Activated CD4-positive, alpha-beta T cell treated with anti-CD3 and anti-CD28 coated beads for 36 hours (primary cell): Measurements from ENCODE around the gene RBBP5. TPM values are rescaled to one million over a fixed set of nuclear protein-coding genes. Genes with fewer than 3 reads are reported as not detected.

Experiments
- ATAC-seq: fragments of 200-7000 bp; cut with Tn5 transposase; one replicate; pipeline ENCODE4 v1.10.0; 2021; ENCODE audit warnings: mild to moderate bottlenecking, moderate library complexity
- CTCF ChIA-PET: fragments of 350-600 bp; sonication (Branson Sonifier 250); formaldehyde crosslinking; loops from one replicate; lab custom pipeline; 2021; ENCODE audit warnings: antibody characterized with exemption; lab: Charles Lee
- POLR2A ChIA-PET: fragments of 350-600 bp; sonication (Branson Sonifier 250); formaldehyde crosslinking; loops from one replicate; lab custom pipeline; 2021; ENCODE audit warnings: antibody characterized with exemption, inconsistent platforms; lab: Charles Lee
- DNase-seq: peaks from one replicate; pipeline ENCODE4 v3.0.0-alpha.2; 2020
- H3K27ac Mint-ChIP-seq: one replicate; pipeline ENCODE4 v1.8.0; 2021; ENCODE audit warnings: mixed read lengths
- H3K27me3 Mint-ChIP-seq: one replicate; pipeline ENCODE4 v1.8.0; 2021; ENCODE audit warnings: mixed read lengths
- H3K36me3 Mint-ChIP-seq: one replicate; pipeline ENCODE4 v1.8.0; 2021; ENCODE audit warnings: low read depth, mixed read lengths
- H3K4me1 Mint-ChIP-seq: one replicate; pipeline ENCODE4 v1.8.0; 2021; ENCODE audit warnings: mixed read lengths
- H3K4me3 Mint-ChIP-seq: one replicate; pipeline ENCODE4 v1.8.0; 2021; ENCODE audit warnings: mild to moderate bottlenecking, moderate library complexity, mixed read lengths
- H3K9me3 Mint-ChIP-seq: one replicate; pipeline ENCODE4 v1.8.0; 2021; ENCODE audit warnings: low read depth, mixed read lengths
- intact Hi-C, 2 experiments: fragments of 100-400 bp; cut with DNase I in 1 of 2; cut with micrococcal nuclease in 1 of 2; formaldehyde crosslinking; loops; one replicate each; pipeline versions ENCODE4 v1.14.2 to v1.15.1; 2022 to 2024; cut with DNase I, micrococcal nuclease
- total RNA-seq, 2 experiments: library from RNA; stranded (reverse); gene quantifications; one replicate each; pipeline ENCODE4 v1.2.3, GENCODE V29; 2021

Gene RBBP5
- total RNA-seq, 2 experiments from 2014 or later, result 23.1 to 24.3 TPM

DNA sequence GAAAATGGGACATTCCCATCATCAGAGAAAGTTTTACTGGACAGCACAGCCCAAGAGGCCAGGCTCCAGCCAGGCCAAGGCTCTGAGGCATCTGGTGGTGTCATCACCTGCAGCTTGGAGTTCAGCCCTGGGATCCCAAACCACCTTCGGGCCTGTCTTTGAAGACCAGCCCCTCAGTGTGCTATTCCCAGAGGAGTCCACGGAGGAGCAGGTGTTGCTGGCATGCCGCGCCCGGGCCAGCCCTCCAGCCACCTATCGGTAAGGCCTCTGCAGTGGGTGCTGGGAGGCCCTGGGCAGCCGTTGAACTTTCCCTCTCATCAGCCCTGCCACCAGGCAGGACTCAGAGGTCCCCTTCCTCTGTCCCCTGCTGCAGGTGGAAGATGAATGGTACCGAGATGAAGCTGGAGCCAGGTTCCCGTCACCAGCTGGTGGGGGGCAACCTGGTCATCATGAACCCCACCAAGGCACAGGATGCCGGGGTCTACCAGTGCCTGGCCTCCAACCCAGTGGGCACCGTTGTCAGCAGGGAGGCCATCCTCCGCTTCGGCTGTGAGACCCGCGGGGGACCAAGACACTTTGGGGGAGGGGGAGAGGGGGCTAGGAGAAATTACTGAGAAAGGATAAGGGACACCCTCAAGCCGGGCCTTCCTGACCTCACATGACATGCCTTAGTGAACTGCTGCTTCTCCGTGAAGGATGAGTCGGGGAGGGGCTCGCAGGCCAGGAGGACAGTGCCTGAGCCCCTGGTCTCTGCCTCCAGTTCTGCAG is 63.8 kb downstream of the RBBP5 start:
- intact Hi-C loops, result no loop called here
- Mint-ChIP-seq H3K27me3 (no peaks in the 10 kb centered on the region), H3K4me3 (no peak overlapping the region), H3K9me3 (no peaks in the 10 kb centered on the region), H3K27ac (no peak overlapping the region), H3K36me3 (no peaks in the 10 kb centered on the region), H3K4me1 (peaks cover 3% of the 10 kb centered on the region)
- no peak for DNase-seq
- ATAC-seq, result no peak
- CTCF ChIA-PET, result no interaction called here
- POLR2A ChIA-PET, result no interaction called here

DNA sequence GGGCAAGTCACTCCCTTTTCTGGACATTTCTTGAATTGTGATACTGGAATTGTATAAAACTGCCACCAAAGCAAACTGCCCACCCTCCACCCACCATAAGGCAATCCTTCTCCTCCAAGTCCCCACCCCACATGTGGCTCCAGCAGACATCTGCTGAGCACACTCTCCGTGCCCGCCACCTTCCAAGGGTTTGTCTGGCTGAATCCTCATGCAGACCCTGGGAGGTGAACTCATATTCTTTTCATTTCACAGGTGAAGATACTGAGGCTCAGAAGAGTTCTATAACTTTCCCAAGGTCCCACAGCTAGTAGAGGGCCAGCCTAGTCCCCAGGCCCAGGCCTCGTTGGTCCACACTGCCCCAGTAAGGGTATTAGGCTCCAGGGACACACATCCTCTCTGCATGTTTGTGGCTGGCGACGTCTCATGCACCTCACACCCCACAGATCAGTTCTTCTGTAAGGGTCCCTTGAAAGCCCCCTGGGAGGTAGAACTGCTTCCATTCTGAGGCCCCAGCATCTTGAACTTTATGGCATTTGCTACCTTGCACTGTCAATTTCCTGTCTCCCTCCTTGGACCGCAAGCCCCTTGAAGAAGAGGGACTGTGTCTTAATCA is 64.7 kb downstream of the RBBP5 start:
- H3K4me3 Mint-ChIP-seq, result no peak overlapping the region
- ATAC-seq, result no peak
- peaks cover 3% of the 10 kb centered on the region for H3K4me1 Mint-ChIP-seq
- ChIA-PET CTCF (interaction anchor here (1.3 kb wide), 1 partner anchor 115 kb away, joined by 3 read pairs; no protein-coding TSS in a partner anchor), POLR2A (no interaction called here)
- intact Hi-C loops, result no loop called here
- no peaks in the 10 kb centered on the region for H3K9me3 Mint-ChIP-seq
- no peak for DNase-seq
- no peaks in the 10 kb centered on the region for H3K36me3 Mint-ChIP-seq
- no peak overlapping the region for H3K27ac Mint-ChIP-seq
- H3K27me3 Mint-ChIP-seq, result no peaks in the 10 kb centered on the region

DNA sequence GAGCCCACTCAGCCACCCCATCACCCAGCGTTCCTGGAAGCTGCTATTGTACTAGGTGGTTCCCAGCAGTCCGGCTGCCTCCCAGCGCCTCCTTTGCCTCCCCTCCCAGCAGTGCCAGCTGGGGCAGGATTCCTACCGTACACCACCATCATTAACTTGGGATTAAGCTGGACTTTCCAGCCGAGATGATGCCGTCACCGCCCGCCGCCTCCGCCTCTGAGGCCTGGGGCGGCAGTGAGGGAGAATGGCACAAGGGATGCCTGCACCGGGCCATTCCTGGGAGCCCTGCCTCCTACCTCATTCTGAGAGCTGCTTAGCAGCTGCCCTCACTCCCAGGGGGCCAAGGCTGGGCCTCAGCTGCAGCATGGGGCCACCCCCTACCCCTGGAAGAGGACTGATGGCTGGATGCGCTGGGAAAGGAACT is 65.6 kb downstream of the RBBP5 start:
- intact Hi-C loops, result no loop called here
- ChIA-PET CTCF (interaction anchor here (0.6 to 1.3 kb wide), 2 partner anchors 114 to 189 kb away, joined by 3 read pairs; no protein-coding TSS in a partner anchor), POLR2A (no interaction called here)
- Mint-ChIP-seq H3K27ac (no peak overlapping the region), H3K4me1 (no peaks in the 10 kb centered on the region), H3K36me3 (no peaks in the 10 kb centered on the region), H3K27me3 (no peaks in the 10 kb centered on the region), H3K9me3 (no peaks in the 10 kb centered on the region), H3K4me3 (no peak overlapping the region)
- ATAC-seq, result no peak
- no peak for DNase-seq

DNA sequence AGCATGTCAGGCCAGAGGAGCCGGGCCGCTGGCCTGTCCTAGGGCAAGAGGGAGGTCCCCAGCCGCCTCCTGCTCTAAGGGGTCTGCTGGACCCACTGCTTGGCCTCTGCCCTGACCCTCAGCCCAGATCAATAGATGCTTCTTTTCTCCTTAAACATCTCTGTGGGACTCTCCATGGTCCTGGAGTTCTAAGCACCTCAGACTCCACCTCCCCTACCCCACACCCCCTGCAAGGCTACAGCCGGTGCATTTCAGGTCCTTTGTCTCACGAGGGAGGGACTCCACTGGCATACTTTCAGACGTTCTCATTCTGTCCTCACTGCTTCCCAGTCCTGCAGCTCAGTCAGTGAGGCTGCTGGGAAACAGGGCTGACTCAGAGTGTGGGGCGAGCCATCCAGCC is 67.8 kb downstream of the RBBP5 start:
- no peak overlapping the region for H3K4me3 Mint-ChIP-seq
- ChIA-PET CTCF (no interaction called here), POLR2A (no interaction called here)
- DNase-seq (no peak), ATAC-seq (no peak)
- H3K9me3 Mint-ChIP-seq, result no peaks in the 10 kb centered on the region
- intact Hi-C loops, result no loop called here
- H3K4me1 Mint-ChIP-seq, result no peaks in the 10 kb centered on the region
- no peak overlapping the region for H3K27ac Mint-ChIP-seq
- no peaks in the 10 kb centered on the region for H3K36me3 Mint-ChIP-seq
- no peaks in the 10 kb centered on the region for H3K27me3 Mint-ChIP-seq

DNA sequence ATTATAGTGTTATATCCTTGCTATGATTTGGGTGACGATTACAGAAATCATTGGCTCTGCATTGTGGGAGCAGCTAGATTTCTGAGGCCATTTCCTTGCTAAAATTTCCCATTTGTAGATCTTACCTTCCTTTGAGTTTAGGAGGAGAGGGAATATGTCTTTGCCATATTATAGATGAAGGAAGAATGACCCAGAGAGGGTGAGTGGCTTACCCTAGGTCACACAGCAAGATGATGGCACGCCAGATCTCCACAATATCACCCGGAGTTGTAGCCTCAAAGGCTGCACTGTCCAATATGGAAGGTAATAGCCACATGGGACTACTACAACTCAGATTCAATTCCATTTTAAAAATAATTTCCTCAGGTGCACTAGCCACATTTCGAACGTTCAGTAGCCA is 68.5 kb downstream of the RBBP5 start:
- ATAC-seq, result no peak

DNA sequence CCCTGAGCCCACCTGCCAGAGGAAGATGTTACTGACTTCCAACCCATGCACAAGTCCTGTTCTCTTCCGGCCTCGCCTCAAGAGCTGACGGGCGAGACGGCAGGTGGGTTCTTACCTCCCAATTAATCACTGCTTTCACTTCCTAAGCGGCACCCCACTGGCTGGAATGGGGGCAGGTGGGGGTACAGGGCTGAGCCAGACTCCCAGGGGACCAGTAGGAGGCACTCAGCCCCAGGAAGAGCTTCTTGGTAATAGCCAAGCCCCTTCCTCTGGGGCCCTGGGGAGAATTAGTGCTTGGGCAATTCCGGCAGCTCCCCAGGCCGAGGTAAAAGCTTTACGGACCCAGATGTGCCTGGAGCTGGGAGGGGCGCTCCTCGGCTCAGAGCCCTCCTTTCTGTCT is 69.1 kb downstream of the RBBP5 start:
- ATAC-seq, result no peak
- H3K4me3 Mint-ChIP-seq, result no peak overlapping the region
- no peak overlapping the region for H3K27ac Mint-ChIP-seq

More for the DNA sequence above, 68.5 kb downstream of the RBBP5 start:
- POLR2A ChIA-PET, result no interaction called here
- intact Hi-C loops, result no loop called here
- H3K27ac Mint-ChIP-seq, result no peak overlapping the region
- H3K27me3 Mint-ChIP-seq, result no peaks in the 10 kb centered on the region
- H3K4me3 Mint-ChIP-seq, result no peak overlapping the region
- CTCF ChIA-PET, result interaction anchor here (0.6 to 1.9 kb wide), 3 partner anchors 8 to 273 kb away, joined by 3 to 13 read pairs (median 3); no protein-coding TSS in a partner anchor
- no peaks in the 10 kb centered on the region for H3K9me3 Mint-ChIP-seq
- no peaks in the 10 kb centered on the region for H3K4me1 Mint-ChIP-seq
- no peak for DNase-seq
- H3K36me3 Mint-ChIP-seq, result no peaks in the 10 kb centered on the region

DNA sequence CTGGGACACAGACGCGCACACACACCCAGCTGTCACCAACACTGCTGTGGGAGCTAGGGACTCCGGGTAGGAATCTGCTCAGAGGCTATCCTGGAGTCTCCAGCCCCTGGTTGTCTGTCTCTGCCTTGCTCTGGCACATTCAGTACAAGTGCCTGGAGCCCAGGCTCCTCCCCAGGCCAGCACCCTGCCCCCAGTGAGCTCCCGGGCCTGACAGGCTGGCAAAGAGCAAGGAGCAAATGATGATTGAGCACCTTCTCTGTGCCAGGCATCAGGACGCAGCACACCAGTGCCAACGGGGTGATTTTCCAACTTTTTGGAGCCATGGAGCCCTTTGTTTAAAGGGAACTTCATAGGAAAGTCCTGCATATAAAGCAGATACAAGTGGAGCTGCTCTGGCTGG is 72.3 kb downstream of the RBBP5 start:
- no peak for DNase-seq
- Mint-ChIP-seq H3K27ac (no peak overlapping the region), H3K36me3 (no peaks in the 10 kb centered on the region), H3K27me3 (peaks cover 11% of the 10 kb centered on the region), H3K9me3 (no peaks in the 10 kb centered on the region), H3K4me1 (no peaks in the 10 kb centered on the region), H3K4me3 (no peak overlapping the region)
- ChIA-PET CTCF (interaction anchor here (0.6 to 1.7 kb wide), 2 partner anchors 12 to 243 kb away, joined by 4 to 8 read pairs; no protein-coding TSS in a partner anchor), POLR2A (no interaction called here)
- no peak for ATAC-seq
- intact Hi-C loops, result no loop called here

More for the DNA sequence above, 69.1 kb downstream of the RBBP5 start:
- Mint-ChIP-seq H3K9me3 (no peaks in the 10 kb centered on the region), H3K27me3 (no peaks in the 10 kb centered on the region), H3K4me1 (no peaks in the 10 kb centered on the region), H3K36me3 (no peaks in the 10 kb centered on the region)
- ChIA-PET POLR2A (no interaction called here), CTCF (interaction anchor here (0.7 to 1.9 kb wide), 2 partner anchors 9 to 273 kb away, joined by 3 to 13 read pairs; no protein-coding TSS in a partner anchor)
- no peak for DNase-seq
- intact Hi-C loops, result no loop called here

DNA sequence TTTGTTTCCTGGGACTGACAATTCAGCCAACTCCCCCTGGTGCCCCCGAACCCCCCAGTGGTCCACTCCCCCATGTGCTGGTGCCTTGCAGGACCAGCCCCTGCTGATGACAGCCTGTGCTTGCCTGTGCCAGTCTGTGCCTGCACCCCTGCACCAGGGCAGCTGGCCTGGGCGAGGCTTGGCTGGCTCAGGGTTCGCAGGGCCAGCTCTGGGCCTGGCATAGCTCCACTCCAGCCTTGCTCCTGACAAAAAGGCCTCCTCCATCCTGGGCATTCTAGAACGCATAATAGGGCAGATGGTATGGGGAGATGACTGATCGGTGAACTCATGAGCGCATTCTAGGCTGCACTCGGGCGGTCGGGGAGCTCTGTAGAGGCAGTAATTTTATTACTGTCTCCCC is 73.4 kb downstream of the RBBP5 start:
- CTCF ChIA-PET, result interaction anchor here (0.6 to 0.9 kb wide), 2 partner anchors 59 to 306 kb away, joined by 3 to 4 read pairs; no protein-coding TSS in a partner anchor
- no peak overlapping the region for H3K4me3 Mint-ChIP-seq
- POLR2A ChIA-PET, result no interaction called here
- no peaks in the 10 kb centered on the region for H3K9me3 Mint-ChIP-seq
- no peaks in the 10 kb centered on the region for H3K4me1 Mint-ChIP-seq
- DNase-seq (no peak), ATAC-seq (no peak)
- peaks cover 18% of the 10 kb centered on the region for H3K27me3 Mint-ChIP-seq
- no peak overlapping the region for H3K27ac Mint-ChIP-seq
- no peaks in the 10 kb centered on the region for H3K36me3 Mint-ChIP-seq
- intact Hi-C loops, result no loop called here

DNA sequence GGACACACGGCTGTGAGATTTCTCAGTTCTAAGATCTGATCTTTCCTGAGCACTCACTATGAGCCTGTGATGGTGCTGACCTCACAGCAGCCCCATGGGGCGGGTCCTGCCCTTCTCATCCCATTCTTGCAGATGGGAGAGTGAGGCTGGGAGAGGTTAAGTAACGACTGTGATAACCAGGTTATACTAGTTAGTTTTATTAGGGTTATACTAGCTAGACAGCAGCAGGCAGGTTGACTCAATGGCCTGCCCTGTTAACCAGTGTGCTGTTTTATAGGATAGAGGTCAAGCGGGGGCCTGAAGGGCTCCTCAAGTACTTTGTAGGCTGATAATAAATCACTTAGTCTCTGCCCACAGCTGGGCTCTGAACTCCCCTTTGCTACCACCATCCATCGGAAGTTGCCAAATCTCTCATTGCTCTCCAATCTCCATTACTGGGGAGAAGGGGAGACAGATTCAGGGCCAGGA is 74.0 kb downstream of the RBBP5 start:
- CTCF ChIA-PET, result interaction anchor here (0.9 kb wide), 1 partner anchor 59 kb away, joined by 4 read pairs; no protein-coding TSS in a partner anchor
- Mint-ChIP-seq H3K9me3 (no peaks in the 10 kb centered on the region), H3K36me3 (no peaks in the 10 kb centered on the region), H3K27me3 (peaks cover 18% of the 10 kb centered on the region), H3K27ac (no peak overlapping the region), H3K4me3 (no peak overlapping the region), H3K4me1 (no peaks in the 10 kb centered on the region)
- intact Hi-C loops, result no loop called here
- DNase-seq (no peak), ATAC-seq (no peak)
- POLR2A ChIA-PET, result no interaction called here

DNA sequence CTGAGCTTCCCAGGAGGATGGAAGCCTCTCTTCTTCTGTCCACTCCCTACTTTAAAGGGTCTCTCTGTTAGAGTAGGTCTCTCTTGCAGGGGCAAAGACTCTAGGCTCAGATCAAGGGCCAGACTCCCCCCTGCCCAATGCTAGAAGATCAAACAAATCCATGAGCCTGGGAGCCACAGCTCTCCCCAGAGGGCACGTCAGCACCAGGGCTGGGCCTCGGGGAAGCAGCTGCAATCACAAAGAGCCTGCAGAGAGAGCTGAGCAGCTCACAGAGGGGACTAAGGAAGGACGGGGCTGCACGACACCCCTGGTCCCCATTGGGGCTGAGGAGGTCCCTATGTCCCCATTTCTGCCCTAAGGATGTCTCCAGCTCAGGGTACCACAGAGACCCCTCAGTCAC is 74.9 kb downstream of the RBBP5 start:
- intact Hi-C loops, result no loop called here
- Mint-ChIP-seq H3K4me1 (no peaks in the 10 kb centered on the region), H3K9me3 (no peaks in the 10 kb centered on the region), H3K27me3 (peaks cover 23% of the 10 kb centered on the region), H3K4me3 (no peak overlapping the region), H3K36me3 (no peaks in the 10 kb centered on the region), H3K27ac (no peak overlapping the region)
- no peak for DNase-seq
- ChIA-PET CTCF (interaction anchor here (0.5 to 0.6 kb wide), 2 partner anchors 20 to 81 kb away, joined by 3 read pairs; no protein-coding TSS in a partner anchor), POLR2A (no interaction called here)
- no peak for ATAC-seq

DNA sequence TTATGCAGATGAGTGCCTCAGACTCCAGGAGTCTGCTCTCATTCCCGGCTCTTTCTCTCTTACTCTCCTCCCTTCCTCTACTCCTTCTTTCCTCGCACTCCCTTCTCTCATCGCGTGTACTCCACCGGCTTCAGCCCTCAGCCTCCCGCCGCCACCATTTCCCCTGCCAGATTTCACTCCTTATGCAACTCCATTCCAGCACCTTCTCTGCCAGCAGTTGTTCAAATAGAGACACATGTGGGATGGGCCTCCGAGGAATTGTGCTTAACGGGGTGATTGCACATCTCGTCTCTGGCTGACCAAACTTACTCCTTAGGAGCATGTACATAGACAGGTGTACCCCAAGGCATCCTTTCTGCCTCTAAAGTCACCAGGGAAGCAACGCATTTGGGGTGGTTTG is 76.6 kb downstream of the RBBP5 start:
- peaks cover 34% of the 10 kb centered on the region for H3K27me3 Mint-ChIP-seq
- ChIA-PET CTCF (no interaction called here), POLR2A (no interaction called here)

More for the DNA sequence above, 76.6 kb downstream of the RBBP5 start:
- H3K36me3 Mint-ChIP-seq, result no peaks in the 10 kb centered on the region
- no peaks in the 10 kb centered on the region for H3K4me1 Mint-ChIP-seq
- H3K4me3 Mint-ChIP-seq, result no peak overlapping the region
- intact Hi-C loops, result no loop called here
- H3K27ac Mint-ChIP-seq, result no peak overlapping the region
- DNase-seq, result no peak
- no peak for ATAC-seq
- H3K9me3 Mint-ChIP-seq, result no peaks in the 10 kb centered on the region
